K562 (cell line): ENCODE results near the gene B4GALNT3. TPM values are rescaled to one million over a fixed set of nuclear protein-coding genes. Genes with fewer than 3 reads are reported as not detected.
A peak's percentile ranks its signal among the peaks of the same experiment; 100 is the strongest.

ENCODE experiments used
- ATAC-seq: fragments of 200-7000 bp; cut with Tn5 transposase; 3 replicates; pipeline ENCODE4 v1.9.1; 2020; ENCODE audit warnings: moderate library complexity
- BruUV-seq: library from RNA; stranded (reverse); fragments of 400-500 nt; replicated peaks from 2 replicates; lab custom pipeline; 2021; lab: Mats Ljungman, UMichigan
- CTCF ChIA-PET: fragments of 300-600 bp; formaldehyde crosslinking; extraction: SDS; loops from one replicate; lab custom pipeline; 2021; ENCODE audit warnings: low intra/inter-chr PET ratio; lab: Yijun Ruan, JAX
- POLR2A ChIA-PET: fragments of 300-600, 350-650 bp; sonication (Branson Sonifier 250); formaldehyde crosslinking; extraction: SDS; loops from one replicate; lab custom pipeline; 2021; ENCODE audit warnings: antibody characterized with exemption, inconsistent platforms; lab: Yijun Ruan, JAX
- DNase-seq, 4 experiments: peaks; one replicate each; pipeline versions ENCODE4 v3.0.0 to v3.0.0-alpha.2; 2011 to 2018; ENCODE audit warnings: low spot score in 3 of 4, mixed read lengths in 3 of 4; ENCODE audit errors: extremely low read depth in 1 of 4
- FAIRE-seq: peaks from 2 replicates; lab custom pipeline; 2011; peaks lifted over from hg19 to GRCh38; lab: Jason Lieb, UNC
- H2AFZ ChIP-seq: 2 replicates; pipeline ENCODE4 v1.6.0; 2011; ENCODE audit warnings: low read depth, low read length, control low read depth, inconsistent platforms
- H3K27ac ChIP-seq: fragments of 200-600 bp; 3 replicates; pipeline ENCODE4 v1.8.0; 2011; ENCODE audit warnings: low read depth, mild to moderate bottlenecking, control low read depth, inconsistent platforms, low read length, moderate library complexity, mixed read lengths; ENCODE audit errors: extremely low read depth
- H3K27me3 ChIP-seq, 2 experiments: fragments of 300-600 bp in 1 of 2; 2 replicates in 1 of 2; 3 replicates in 1 of 2; pipeline versions ENCODE4 v1.6.0 to v1.8.0; 2011; ENCODE audit warnings: inconsistent platforms in 2 of 2, low read length in 2 of 2, mild to moderate bottlenecking in 1 of 2, mixed read lengths in 1 of 2, moderate library complexity in 1 of 2; ENCODE audit not compliant: control insufficient read depth in 2 of 2, insufficient read depth in 2 of 2
- H3K36me3 ChIP-seq: fragments of 300-600 bp; 3 replicates; pipeline ENCODE4 v1.8.0; 2011; ENCODE audit warnings: mild to moderate bottlenecking, low read length, inconsistent platforms; ENCODE audit not compliant: control insufficient read depth, insufficient read depth
- H3K4me1 ChIP-seq, 2 experiments: fragments of 200-600 bp in 1 of 2; replicated peaks in 1 of 2; 2 replicates in 1 of 2; 3 replicates in 1 of 2; pipeline versions ENCODE4 v1.5.1 to v1.8.0; 2011; ENCODE audit warnings: inconsistent platforms in 2 of 2, low read length in 2 of 2, mild to moderate bottlenecking in 1 of 2, mixed read lengths in 1 of 2, moderate library complexity in 1 of 2; ENCODE audit not compliant: control insufficient read depth in 2 of 2, insufficient read depth in 2 of 2
- H3K4me2 ChIP-seq: 2 replicates; pipeline ENCODE4 v1.6.1; 2011; ENCODE audit warnings: low read length, control low read depth, inconsistent platforms, mixed read lengths; ENCODE audit not compliant: insufficient read depth
- H3K4me3 ChIP-seq: fragments of 200-600 bp; sonication (generic), shearing (Covaris generic); 2 replicates; pipeline ENCODE4 v1.5.1; 2016; ENCODE audit warnings: control low read depth, inconsistent platforms
- H3K79me2 ChIP-seq: fragments of 200-600 bp; 3 replicates; pipeline ENCODE4 v1.8.0; 2011; ENCODE audit warnings: low read length, inconsistent platforms; ENCODE audit not compliant: control insufficient read depth, insufficient read depth
- H3K9ac ChIP-seq, 2 experiments: 2 replicates each; pipeline versions ENCODE4 v1.6.0 to v1.6.1; 2011; ENCODE audit warnings: low read depth in 2 of 2, low read length in 2 of 2, control low read depth in 1 of 2, inconsistent platforms in 1 of 2, mild to moderate bottlenecking in 1 of 2, mixed read lengths in 1 of 2; ENCODE audit not compliant: insufficient read depth in 1 of 2
- H3K9me1 ChIP-seq: one replicate; pipeline ENCODE4 v1.6.0; 2011; ENCODE audit warnings: inconsistent platforms, mild to moderate bottlenecking, low read length, moderate library complexity; ENCODE audit not compliant: control insufficient read depth, insufficient read depth
- H3K9me3 ChIP-seq: replicated peaks from 2 replicates; pipeline ENCODE4 v1.5.1; 2011; ENCODE audit warnings: low read depth, low read length, inconsistent platforms; ENCODE audit not compliant: control insufficient read depth, insufficient read depth
- H4K20me1 ChIP-seq: replicated peaks from 2 replicates; pipeline ENCODE4 v1.6.1; 2011; ENCODE audit warnings: low read length, inconsistent platforms, mixed read lengths; ENCODE audit not compliant: control insufficient read depth, insufficient read depth
- BCL6 ChIP-seq: fragments of 250-450 bp; sonication (Bioruptor Pico); IDR thresholded peaks from 2 replicates; pipeline ENCODE4 v1.4.0; 2020
- CBFB ChIP-seq: sonication (generic); formaldehyde crosslinking; IDR thresholded peaks from 2 replicates; pipeline ENCODE4 v1.4.0; 2020; ENCODE audit warnings: mild to moderate bottlenecking, missing genetic modification reagents
- FOS ChIP-seq: IDR thresholded peaks from 3 replicates; pipeline ENCODE4 v1.6.1; 2011; ENCODE audit not compliant: insufficient read length; ENCODE audit errors: extremely low read depth
- FOXP1 ChIP-seq: sonication (generic); formaldehyde crosslinking; IDR thresholded peaks from 2 replicates; pipeline ENCODE4 v1.8.0; 2022; ENCODE audit warnings: mild to moderate bottlenecking, missing genetic modification reagents
- HNRNPL ChIP-seq: fragments of 200-400 bp; formaldehyde crosslinking; IDR thresholded peaks from 2 replicates; pipeline ENCODE4 v1.6.1; 2017; ENCODE audit warnings: low read depth, mild to moderate bottlenecking, low read length
- LCOR ChIP-seq: sonication (generic); formaldehyde crosslinking; IDR thresholded peaks from 2 replicates; pipeline ENCODE4 v1.8.0; 2022; ENCODE audit warnings: mild to moderate bottlenecking, missing genetic modification reagents
- PHF20 ChIP-seq: fragments of 450-650 bp; IDR thresholded peaks from 2 replicates; pipeline ENCODE4 v1.6.1; 2018; ENCODE audit not compliant: partially characterized antibody
- PTTG1 ChIP-seq: fragments of 450-650 bp; IDR thresholded peaks from 2 replicates; pipeline ENCODE4 v1.6.1; 2016; ENCODE audit warnings: low read depth, mild to moderate bottlenecking, missing genetic modification characterization, missing compliant biosample characterization
- VEZF1 ChIP-seq: fragments of 200-800 bp; sonication (Bioruptor generic); IDR thresholded peaks from 2 replicates; pipeline ENCODE4 v1.6.1; 2017; ENCODE audit warnings: missing genetic modification characterization, missing compliant biosample characterization
- ZSCAN29 ChIP-seq: fragments of 450-650 bp; IDR thresholded peaks from 2 replicates; pipeline ENCODE4 v1.6.1; 2017
- WGBS: fragments of 100-300 bp; shearing (Covaris generic); methylation state at CpG from one replicate; pipeline ENCODE4 v1.1.6; 2016; ENCODE audit warnings: low coverage, mixed read lengths; ENCODE audit not compliant: insufficient coverage; ENCODE audit errors: missing lambda C conversion rate; 5-methylcytosine and 5-hydroxymethylcytosine counted together
- in situ Hi-C: fragments of 300-500 bp; cut with MboI; formaldehyde crosslinking; loops from 4 replicates; pipeline ENCODE4 v1.15.0; 2018; ENCODE audit warnings: inconsistent platforms, mixed read lengths
- intact Hi-C: fragments of 100-400 bp; cut with micrococcal nuclease; formaldehyde crosslinking; loops from 2 replicates; pipeline ENCODE4 v1.14.2; 2022
- polyA plus RNA-seq, 8 experiments: library from polyadenylated mRNA; depleted of rRNA in 4 of 8; stranded (reverse) in 5 of 8; unstranded in 3 of 8; fragments of >200 nt; fragmentation: Nextera tagmentation in 2 of 8; fragmentation: Illumina TruSeq in 1 of 8; extraction: Ambion mirVana in 2 of 8; extraction: Trizol in 1 of 8; gene quantifications; 2 replicates each; pipeline versions ENCODE4 v1.2.1 to v1.2.3, GENCODE V29; 2011 to 2014; ENCODE audit warnings: inconsistent platforms in 1 of 8, missing spikeins in 1 of 8
- total RNA-seq, 7 experiments: library from RNA; depleted of rRNA in 6 of 7; stranded (reverse); fragments of >200 nt in 6 of 7; fragmentation: Illumina TruSeq in 2 of 7; extraction: Trizol in 2 of 7; gene quantifications; 2 replicates each; pipeline versions ENCODE4 v1.2.1 to v1.2.3, GENCODE V29; 2011 to 2021; ENCODE audit warnings: low replicate concordance in 1 of 7
- TF ChIP-seq, protein P1 (sequence below): sonication (generic); formaldehyde crosslinking; IDR thresholded peaks from 2 replicates; pipeline ENCODE4 v1.4.0; 2020; ENCODE audit warnings: mild to moderate bottlenecking, missing genetic modification reagents
- TF ChIP-seq, protein P2 (sequence below): fragments of 450-650 bp; formaldehyde crosslinking; IDR thresholded peaks from 2 replicates; pipeline ENCODE4 v1.4.0; 2020; ENCODE audit warnings: mild to moderate bottlenecking, mixed read lengths

B4GALNT3 gene
- total and polyA plus RNA-seq, 9 of the 15 experiments (the other 6 are each of a cell fraction or from before 2014, with no cell fraction given): 0.04 to 0.36 (median 0.10) TPM; not detected in 6

DNA sequence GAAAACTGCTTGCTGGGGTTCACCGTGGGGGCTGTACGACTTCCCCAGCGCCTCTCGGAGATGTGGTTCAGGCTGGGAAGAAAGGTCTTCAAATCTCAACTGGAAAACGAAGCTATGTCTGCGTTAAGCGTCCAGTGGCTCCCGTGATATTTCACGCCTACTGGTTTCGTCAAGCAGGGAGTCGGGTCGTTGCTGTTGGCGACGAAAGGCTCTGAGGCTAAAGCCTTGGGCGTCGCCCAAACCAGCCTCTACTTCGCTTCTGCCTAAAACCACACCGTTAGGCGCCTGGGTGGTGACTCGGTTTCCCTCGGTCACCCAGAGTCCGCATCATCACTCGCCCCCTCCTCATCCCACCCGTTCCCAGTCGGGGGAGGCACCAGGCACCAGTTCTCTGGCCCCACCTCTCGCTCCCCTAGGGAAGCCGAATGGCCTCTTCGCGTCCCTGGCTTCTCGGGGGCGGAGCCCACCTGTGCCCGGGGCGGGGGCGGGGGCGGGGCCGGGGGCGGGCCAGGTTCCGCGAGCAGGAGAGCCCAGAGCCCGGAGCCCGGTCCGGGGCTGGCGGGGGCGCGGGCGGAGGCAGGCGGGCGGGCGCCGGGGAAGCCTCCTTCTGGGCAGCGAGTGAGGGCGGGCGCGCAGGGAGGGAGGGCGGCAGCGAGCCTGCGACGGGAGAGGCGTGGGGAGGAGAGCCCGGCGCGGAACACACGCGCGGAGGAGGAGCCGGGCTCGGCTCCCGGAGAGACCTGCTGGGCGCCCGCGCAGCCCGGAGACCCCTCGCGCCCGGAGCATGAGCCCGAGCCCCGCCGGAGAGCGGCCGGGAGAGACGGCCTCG lies at the start of gene B4GALNT3 (continued):
- TF ChIP-seq VEZF1: 0 out of 2 replicates have a peak, but pooled peaks have one; percentile 18

- Histone ChIP-seq H3K79me2 (no peaks in the 10 kb centered on the region), H3K27me3 (no peaks in the 10 kb centered on the region), H2AFZ (no peak overlapping the region), H3K36me3 (peaks cover 42% of the 10 kb centered on the region), H3K4me1 (no peaks in the 10 kb centered on the region), H3K9me1 (no peaks in the 10 kb centered on the region), H3K27ac (no peak overlapping the region), H3K4me3 (no peak overlapping the region), H3K9me3 (no peaks in the 10 kb centered on the region), H3K4me2 (no peak overlapping the region), H4K20me1 (no peaks in the 10 kb centered on the region), H3K9ac (no peak overlapping the region)
- no peak for ATAC-seq
- no TSS peak for BruUV-seq
- 81% methylated on average over 2 of the region's 2 CpGs for WGBS
- in situ Hi-C loops (no loop called here), intact Hi-C loops (no loop called here)
- ChIA-PET CTCF (no interaction called here), POLR2A (no interaction called here)
- no peak for FAIRE-seq
- TF ChIP-seq, protein P1, sequence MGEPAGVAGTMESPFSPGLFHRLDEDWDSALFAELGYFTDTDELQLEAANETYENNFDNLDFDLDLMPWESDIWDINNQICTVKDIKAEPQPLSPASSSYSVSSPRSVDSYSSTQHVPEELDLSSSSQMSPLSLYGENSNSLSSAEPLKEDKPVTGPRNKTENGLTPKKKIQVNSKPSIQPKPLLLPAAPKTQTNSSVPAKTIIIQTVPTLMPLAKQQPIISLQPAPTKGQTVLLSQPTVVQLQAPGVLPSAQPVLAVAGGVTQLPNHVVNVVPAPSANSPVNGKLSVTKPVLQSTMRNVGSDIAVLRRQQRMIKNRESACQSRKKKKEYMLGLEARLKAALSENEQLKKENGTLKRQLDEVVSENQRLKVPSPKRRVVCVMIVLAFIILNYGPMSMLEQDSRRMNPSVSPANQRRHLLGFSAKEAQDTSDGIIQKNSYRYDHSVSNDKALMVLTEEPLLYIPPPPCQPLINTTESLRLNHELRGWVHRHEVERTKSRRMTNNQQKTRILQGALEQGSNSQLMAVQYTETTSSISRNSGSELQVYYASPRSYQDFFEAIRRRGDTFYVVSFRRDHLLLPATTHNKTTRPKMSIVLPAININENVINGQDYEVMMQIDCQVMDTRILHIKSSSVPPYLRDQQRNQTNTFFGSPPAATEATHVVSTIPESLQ (CRISPR knock-in tag): no peak
- TF ChIP-seq PHF20: no peak
- TF ChIP-seq BCL6: no peak
- no peak for TF ChIP-seq ZSCAN29
- TF ChIP-seq HNRNPL: no peak
- TF ChIP-seq LCOR (CRISPR knock-in tag): no peak
- TF ChIP-seq, protein P2, sequence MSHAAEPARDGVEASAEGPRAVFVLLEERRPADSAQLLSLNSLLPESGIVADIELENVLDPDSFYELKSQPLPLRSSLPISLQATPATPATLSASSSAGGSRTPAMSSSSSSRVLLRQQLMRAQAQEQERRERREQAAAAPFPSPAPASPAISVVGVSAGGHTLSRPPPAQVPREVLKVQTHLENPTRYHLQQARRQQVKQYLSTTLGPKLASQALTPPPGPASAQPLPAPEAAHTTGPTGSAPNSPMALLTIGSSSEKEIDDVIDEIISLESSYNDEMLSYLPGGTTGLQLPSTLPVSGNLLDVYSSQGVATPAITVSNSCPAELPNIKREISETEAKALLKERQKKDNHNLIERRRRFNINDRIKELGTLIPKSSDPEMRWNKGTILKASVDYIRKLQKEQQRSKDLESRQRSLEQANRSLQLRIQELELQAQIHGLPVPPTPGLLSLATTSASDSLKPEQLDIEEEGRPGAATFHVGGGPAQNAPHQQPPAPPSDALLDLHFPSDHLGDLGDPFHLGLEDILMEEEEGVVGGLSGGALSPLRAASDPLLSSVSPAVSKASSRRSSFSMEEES (CRISPR knock-in tag): no peak
- no peak for TF ChIP-seq FOXP1
- TF ChIP-seq PTTG1 (tag): no peak
- TF ChIP-seq CBFB (CRISPR knock-in tag): no peak
- TF ChIP-seq FOS: no peak
- no peak for DNase-seq
Observed at GRCh38 chr12:414859-415258, 44.9 kb upstream of the B4GALNT3 start.
